IgD-negative memory B cell (primary cell): Measurements from ENCODE around the gene GUK1. TPM values are rescaled to one million over a fixed set of nuclear protein-coding genes. Genes with fewer than 3 reads are reported as not detected.

Source experiments
- H3K27ac Mint-ChIP-seq, 3 donors: one replicate each; pipeline ENCODE4 v1.8.0; 2020 to 2022; ENCODE audit warnings: mild to moderate bottlenecking in 3 of 3, mixed read lengths in 3 of 3, moderate library complexity in 1 of 3
- H3K27me3 Mint-ChIP-seq: one replicate; pipeline ENCODE4 v1.8.0; 2021; ENCODE audit warnings: mixed read lengths
- H3K36me3 Mint-ChIP-seq: one replicate; pipeline ENCODE4 v1.8.0; 2020; ENCODE audit warnings: mild to moderate bottlenecking, mixed read lengths
- H3K4me1 Mint-ChIP-seq, 3 donors: one replicate each; pipeline ENCODE4 v1.8.0; 2020 to 2022; ENCODE audit warnings: mixed read lengths in 3 of 3, mild to moderate bottlenecking in 1 of 3
- H3K4me3 Mint-ChIP-seq, 4 donors: one replicate each; pipeline ENCODE4 v1.8.0; 2020 to 2022; ENCODE audit warnings: mild to moderate bottlenecking in 4 of 4, mixed read lengths in 4 of 4, moderate library complexity in 3 of 4
- H3K9me3 Mint-ChIP-seq, 3 donors: one replicate each; pipeline ENCODE4 v1.8.0; 2020 to 2021; ENCODE audit warnings: mixed read lengths in 3 of 3, mild to moderate bottlenecking in 1 of 3
- polyA plus RNA-seq: library from polyadenylated mRNA; unstranded; fragments of 300-500 nt; fragmentation: Illumina TruSeq; gene quantifications from one replicate; pipeline ENCODE4 v1.2.3, GENCODE V29; 2021

Gene GUK1
- polyA plus RNA-seq, 1 donor from 2014 or later: 250 TPM

DNA sequence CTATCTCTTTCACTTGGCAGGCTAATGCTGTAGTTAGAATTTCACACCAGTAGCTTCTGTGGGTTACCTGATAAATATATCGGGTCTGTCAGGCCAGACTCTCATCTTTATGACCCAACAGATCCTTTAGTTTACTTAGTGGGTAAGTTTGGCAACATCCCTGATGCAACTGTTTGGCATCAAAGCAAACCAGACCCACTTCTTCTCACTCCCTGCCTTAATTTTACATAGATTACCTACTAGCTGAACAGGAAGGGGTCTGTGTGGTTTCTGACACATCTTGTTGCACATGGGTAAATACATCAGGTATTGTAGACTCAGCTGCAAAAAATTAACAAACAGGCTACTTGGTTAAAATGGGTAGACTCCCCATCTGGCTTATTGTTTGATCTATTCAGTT is 3.2 kb upstream of the GUK1 start:
- Mint-ChIP-seq H3K27ac (peak overlapping the region in 2 of 3 donors; percentile 59 to 84), H3K4me1 (peaks cover 7 to 22% (median 17%) of the 10 kb centered on the region in 3 donors), H3K27me3 (peaks cover 2% of the 10 kb centered on the region), H3K4me3 (peak overlapping the region in 2 of 4 donors; percentile 38 to 65), H3K9me3 (no peaks in the 10 kb centered on the region), H3K36me3 (no peaks in the 10 kb centered on the region)

DNA sequence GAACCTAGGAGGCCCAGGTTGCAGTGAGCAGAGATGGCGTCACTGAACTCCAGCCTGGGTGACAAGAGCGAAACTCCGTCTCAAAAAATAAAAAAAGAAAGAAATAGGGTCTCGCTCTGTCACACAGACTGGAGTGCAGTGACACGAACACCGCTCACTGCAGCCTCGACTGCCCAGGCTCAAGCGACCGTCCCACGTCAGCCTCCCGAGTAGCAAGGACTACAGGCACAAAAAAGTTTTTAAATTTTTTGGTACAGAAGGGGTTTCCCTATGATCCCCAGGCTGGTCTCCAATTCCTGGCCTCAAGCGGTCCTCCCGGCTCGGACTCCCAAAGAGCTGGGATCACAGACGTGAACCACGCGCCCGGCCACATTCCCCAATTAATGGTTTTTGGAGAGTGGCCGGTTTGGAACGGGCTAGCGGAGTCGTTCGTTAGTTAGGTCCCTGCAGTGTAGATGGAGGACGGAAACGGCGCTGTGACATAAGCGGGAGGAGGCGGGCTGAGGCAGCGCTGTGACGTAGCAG is 611 bp upstream of the GUK1 start:
- H3K27me3 Mint-ChIP-seq: peaks cover 2% of the 10 kb centered on the region
- H3K9me3 Mint-ChIP-seq: no peaks in the 10 kb centered on the region
- peak overlapping the region; percentile 88 to 100 (median 99) for H3K27ac Mint-ChIP-seq
- no peaks in the 10 kb centered on the region for H3K36me3 Mint-ChIP-seq
- peak overlapping the region; percentile 84 to 98 (median 96) for H3K4me3 Mint-ChIP-seq
- peaks cover 7 to 35% (median 30%) of the 10 kb centered on the region in 3 donors for H3K4me1 Mint-ChIP-seq

DNA sequence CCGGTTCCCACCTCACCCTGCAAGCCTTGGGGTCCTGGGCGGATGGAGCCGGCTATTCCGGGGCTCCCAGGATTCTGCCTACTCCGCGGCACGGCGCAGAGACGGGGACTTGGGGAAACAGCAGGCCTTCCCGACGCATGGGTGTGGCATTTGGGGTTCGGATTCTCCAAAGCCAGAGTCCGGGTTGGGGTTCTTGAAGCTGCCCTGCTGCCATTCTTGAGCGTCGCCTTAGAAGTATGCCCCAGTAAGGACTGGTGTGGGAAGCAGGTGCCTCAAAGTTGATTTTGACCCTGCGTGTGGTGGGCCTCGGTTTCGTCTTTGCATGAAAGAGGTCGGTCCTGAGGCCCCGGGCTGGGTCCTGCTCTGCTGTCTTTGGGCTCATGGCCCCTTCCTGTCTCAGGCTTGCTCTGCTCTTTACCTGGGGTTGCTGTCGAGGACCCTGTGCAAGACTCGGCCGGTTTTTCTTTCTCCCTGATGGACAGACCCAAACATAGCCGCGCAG is 696 bp downstream of the GUK1 start:
- H3K4me3 Mint-ChIP-seq: peak overlapping the region; percentile 84 to 98 (median 96)
- no peaks in the 10 kb centered on the region for H3K36me3 Mint-ChIP-seq
- peaks cover 2% of the 10 kb centered on the region for H3K27me3 Mint-ChIP-seq
- H3K4me1 Mint-ChIP-seq: peaks cover 7 to 38% (median 30%) of the 10 kb centered on the region in 3 donors
- peak overlapping the region; percentile 84 to 99 (median 88) for H3K27ac Mint-ChIP-seq
- H3K9me3 Mint-ChIP-seq: no peaks in the 10 kb centered on the region

DNA sequence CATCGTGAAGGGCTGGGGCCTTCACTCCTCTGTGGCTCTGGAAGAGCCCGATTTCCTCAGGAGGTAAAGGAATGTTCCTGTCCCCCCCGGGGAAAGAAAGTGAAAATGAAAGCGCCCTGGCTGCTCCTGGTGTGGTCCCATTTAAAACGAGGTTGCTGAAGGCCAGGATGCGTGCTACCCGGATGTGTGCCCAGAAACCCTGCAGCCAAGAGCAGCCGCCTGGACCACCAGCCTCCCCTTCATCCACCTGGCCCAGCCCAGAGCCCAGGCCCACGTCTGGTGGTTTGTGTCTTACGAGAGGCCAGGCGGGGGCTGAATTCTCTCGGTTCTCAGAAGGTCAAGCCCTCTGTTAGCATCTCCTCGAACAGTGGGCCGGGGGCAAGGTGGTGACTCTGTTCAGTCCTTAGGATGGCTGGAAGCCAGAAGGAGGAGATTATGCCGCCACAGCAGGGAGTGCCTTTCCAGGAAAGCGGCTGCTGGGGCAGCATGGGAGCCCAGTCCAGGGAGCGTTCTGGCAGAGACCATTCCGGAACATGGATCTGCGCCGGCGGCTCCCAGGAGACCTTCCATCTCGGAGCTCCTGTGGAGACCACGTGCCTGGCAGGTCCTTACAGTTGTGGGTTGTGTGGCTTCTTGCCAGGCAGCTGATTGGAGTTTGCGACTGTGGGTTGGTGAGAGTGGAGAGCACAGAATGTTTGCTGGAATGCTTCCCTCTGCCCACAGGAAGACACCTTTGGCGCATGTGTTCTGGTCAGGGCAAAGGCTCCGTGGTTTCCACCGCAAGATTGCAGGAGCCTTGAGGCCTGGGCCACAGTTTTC is 1.4 kb downstream of the GUK1 start:
- H3K27ac Mint-ChIP-seq: peak overlapping the region; percentile 84 to 99 (median 88)

DNA sequence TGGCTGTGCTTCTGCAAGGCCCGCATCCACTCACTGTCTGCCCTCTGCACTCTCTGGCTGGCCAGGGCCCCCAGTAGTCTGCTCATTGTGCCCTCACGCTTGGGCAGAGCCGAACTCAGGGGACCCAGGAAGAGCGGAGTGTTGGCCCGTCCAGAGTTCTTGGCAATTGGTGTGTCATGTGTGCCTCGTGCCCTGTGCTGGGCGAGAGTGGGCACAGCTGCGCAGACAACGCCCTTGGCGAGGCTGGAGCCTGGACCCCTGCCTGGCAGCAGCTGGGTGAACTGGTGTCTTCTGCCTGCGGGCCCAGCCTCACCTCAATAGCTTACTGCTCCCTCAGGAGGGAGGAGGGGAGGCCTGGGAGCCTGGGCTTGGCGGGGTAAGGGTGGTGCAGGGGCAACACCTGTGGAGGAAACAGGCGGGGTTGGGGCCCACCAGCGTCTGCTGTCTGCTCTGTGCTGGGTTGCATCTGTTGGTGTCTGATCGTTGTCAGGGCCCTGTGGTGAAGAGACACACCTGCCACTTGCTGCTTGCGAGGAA is 2.1 kb downstream of the GUK1 start:
- Mint-ChIP-seq H3K27me3 (no peaks in the 10 kb centered on the region), H3K27ac (no peak overlapping the region), H3K9me3 (no peaks in the 10 kb centered on the region), H3K4me3 (peak overlapping the region in 3 of 4 donors; percentile 48 to 84 (median 51)), H3K4me1 (peaks cover 7 to 30% (median 24%) of the 10 kb centered on the region in 3 donors), H3K36me3 (no peaks in the 10 kb centered on the region)

More for the DNA sequence above, 1.4 kb downstream of the GUK1 start:
- peak overlapping the region; percentile 84 to 98 (median 96) for H3K4me3 Mint-ChIP-seq
- H3K9me3 Mint-ChIP-seq: no peaks in the 10 kb centered on the region
- no peaks in the 10 kb centered on the region for H3K36me3 Mint-ChIP-seq
- no peaks in the 10 kb centered on the region for H3K27me3 Mint-ChIP-seq
- peaks cover 7 to 37% (median 30%) of the 10 kb centered on the region in 3 donors for H3K4me1 Mint-ChIP-seq

DNA sequence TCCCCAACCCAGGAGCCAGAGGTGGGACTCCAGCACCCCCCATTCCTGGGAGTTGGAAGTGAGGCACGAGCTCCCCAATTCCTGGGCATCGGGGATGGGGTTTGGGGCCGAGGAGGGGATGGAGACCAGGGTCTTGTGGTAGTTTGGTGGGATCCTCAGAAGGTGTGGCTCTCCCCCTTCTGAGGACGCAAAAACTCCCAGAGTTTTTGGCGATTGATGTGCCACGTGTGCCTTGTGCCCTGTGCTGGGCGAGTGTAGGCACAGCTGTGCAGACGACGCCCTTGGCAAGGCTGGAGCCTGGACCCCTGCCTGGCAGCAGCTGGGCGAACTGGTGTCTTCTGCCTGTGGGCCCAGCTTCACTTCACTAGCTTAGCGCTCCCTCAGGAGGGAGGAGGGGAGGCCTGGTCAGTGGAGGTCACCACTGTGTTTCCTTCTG is 2.6 kb downstream of the GUK1 start:
- Mint-ChIP-seq H3K9me3 (no peaks in the 10 kb centered on the region), H3K36me3 (no peaks in the 10 kb centered on the region), H3K4me3 (peak overlapping the region in 3 of 4 donors; percentile 12 to 60 (median 54)), H3K27ac (no peak overlapping the region), H3K27me3 (no peaks in the 10 kb centered on the region), H3K4me1 (peaks cover 7 to 28% (median 23%) of the 10 kb centered on the region in 3 donors)

DNA sequence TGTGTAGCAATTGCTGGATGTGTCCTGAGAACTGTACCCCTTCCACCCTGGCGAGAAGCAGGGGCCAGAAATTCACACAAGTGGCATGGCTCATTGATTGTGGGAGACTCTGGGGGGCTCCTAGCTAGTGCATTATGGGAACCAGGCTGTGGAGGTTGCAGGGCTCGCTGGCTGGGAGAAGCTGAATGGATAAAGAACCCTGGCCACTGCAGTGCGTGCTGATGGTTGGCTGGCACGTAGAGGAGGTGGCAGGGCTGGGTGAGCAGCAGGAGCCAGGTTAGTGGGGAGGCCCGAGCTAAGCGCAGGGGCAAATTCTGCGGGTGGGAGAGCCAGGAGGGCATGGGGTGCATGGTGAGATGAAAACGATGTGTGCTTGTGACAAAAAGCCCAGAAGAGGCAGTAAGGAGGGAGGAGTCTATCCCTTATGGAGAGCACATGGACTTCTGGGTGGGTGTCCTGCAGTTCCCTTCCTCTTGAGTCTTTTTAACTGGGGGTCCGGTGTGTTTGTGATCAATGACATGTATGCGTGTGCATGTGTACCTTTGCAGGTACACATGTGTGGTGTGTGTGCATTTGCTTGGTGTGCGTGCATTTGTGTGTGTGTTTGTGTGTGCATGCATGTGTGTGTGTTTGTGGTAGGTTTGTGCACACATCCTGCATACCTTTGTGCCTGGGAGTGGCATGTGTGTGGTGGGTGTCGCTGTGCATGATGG is 3.6 kb downstream of the GUK1 start:
- H3K36me3 Mint-ChIP-seq: no peaks in the 10 kb centered on the region
- no peaks in the 10 kb centered on the region for H3K27me3 Mint-ChIP-seq
- H3K9me3 Mint-ChIP-seq: no peaks in the 10 kb centered on the region
- peaks cover 0 to 22% (median 17%) of the 10 kb centered on the region in 3 donors for H3K4me1 Mint-ChIP-seq
- H3K27ac Mint-ChIP-seq: peak overlapping the region in 2 of 3 donors; percentile 59 to 84
- H3K4me3 Mint-ChIP-seq: peak overlapping the region in 3 of 4 donors; percentile 54 to 73 (median 60)

DNA sequence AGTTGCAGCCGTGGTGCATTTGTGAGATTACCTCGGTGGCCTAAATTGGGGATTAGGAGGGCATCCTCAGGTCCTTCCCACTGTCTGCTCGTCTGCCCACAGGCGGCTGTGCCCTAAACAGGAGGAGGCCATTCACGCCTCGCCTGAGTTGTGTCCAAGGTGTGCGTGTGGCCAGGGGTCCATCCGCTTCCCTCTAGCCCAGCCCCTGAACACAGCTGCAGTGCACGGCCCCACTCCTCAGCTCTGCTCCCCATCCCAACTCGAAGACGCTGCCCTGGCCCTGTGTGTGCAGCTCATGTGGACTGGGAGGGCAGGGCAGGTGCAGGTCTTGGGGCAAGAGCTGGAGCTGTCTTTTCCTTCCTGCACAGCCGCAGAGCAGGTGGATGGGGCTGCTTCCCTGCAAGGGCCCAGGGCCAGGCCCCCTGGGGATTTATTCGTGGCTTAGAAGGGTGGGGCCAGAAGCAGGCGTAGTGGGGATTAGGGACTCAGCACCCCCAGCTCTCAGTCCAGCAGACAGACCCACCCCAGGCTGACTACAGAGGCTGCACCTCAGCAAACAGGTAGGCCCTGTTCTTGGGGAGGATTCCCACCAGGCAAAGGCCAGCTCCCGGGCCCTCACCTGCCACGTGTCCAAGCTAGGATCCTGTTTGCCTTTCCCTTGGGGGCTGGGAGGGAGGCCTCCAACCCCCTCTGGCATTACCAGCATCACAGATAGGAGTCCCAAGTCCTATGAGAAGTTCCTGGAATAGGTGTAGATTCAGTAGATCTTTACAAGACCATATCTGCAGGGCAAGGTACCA is 4.3 kb downstream of the GUK1 start:
- H3K4me1 Mint-ChIP-seq: peaks cover 0 to 22% (median 17%) of the 10 kb centered on the region in 3 donors
- H3K4me3 Mint-ChIP-seq: peak overlapping the region in 2 of 4 donors; percentile 45 to 54
- H3K27me3 Mint-ChIP-seq: no peaks in the 10 kb centered on the region
- peak overlapping the region in 1 of 3 donors; percentile 59 for H3K27ac Mint-ChIP-seq
- H3K36me3 Mint-ChIP-seq: no peaks in the 10 kb centered on the region
- no peaks in the 10 kb centered on the region for H3K9me3 Mint-ChIP-seq

DNA sequence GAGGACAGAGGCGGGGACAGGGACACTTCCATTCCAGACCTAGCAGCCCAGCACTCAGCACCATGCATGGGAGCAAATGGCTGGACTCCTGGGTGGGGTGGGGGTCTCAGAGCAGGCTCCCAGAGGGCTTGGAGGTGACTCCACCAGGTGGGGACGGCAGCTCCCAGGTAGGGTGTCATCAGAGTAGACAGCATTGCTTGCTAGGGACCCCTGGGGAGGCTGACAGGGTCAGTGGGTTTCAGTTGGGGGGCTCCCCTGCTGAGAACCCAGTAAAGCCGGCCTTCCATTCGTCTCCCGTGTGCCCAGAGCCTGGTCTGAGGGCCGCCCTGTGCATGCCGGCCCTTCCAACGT is 4.9 kb downstream of the GUK1 start:
- H3K9me3 Mint-ChIP-seq: no peaks in the 10 kb centered on the region

DNA sequence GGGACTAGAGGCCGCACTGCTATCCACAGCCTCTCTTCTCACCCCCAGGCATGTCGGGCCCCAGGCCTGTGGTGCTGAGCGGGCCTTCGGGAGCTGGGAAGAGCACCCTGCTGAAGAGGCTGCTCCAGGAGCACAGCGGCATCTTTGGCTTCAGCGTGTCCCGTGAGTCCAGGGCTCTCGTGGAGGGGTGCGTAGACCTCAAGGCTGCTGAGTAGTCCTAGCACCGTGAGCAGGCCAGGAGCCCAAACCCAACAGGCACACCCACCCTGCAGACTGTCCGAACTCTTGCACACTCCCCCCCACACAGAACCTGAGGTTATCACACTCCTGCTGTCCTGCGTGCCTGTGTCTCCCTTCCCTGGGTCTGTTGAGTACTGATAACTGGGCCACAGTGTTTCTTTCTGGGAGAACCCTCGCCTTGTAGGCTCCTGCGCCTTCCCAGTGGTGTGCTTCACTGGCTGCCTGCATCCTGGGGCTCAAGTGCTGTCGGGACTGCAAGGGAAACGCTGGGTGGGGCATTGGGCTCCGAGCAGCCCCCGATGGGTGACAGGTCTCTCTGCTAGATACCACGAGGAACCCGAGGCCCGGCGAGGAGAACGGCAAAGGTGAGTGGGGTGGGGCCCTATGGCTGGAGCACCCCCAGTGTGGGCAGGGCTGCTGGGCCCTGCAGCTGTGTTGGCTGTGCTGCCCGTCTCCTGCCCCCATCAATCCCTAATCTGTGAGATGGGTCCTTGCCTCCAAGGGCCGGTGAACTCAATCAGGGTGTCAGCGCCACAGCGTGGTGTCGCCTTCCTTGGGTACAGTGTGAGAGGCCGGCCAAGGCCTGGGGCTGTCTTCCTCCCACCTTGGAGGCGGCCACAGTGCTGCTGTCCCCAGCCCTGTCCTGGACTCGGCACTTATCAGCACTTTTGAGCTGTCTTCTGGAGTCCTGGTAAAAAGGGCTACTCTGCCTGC is 5.7 kb downstream of the GUK1 start:
- no peak overlapping the region for H3K4me3 Mint-ChIP-seq
- no peaks in the 10 kb centered on the region for H3K27me3 Mint-ChIP-seq
- no peak overlapping the region for H3K27ac Mint-ChIP-seq
- H3K36me3 Mint-ChIP-seq: no peaks in the 10 kb centered on the region
- H3K9me3 Mint-ChIP-seq: no peaks in the 10 kb centered on the region
- H3K4me1 Mint-ChIP-seq: peaks cover 0 to 19% (median 15%) of the 10 kb centered on the region in 3 donors

More for the DNA sequence above, 4.9 kb downstream of the GUK1 start:
- peak overlapping the region in 1 of 4 donors; percentile 42 for H3K4me3 Mint-ChIP-seq
- peaks cover 0 to 19% (median 15%) of the 10 kb centered on the region in 3 donors for H3K4me1 Mint-ChIP-seq
- H3K27me3 Mint-ChIP-seq: no peaks in the 10 kb centered on the region
- no peaks in the 10 kb centered on the region for H3K36me3 Mint-ChIP-seq
- H3K27ac Mint-ChIP-seq: no peak overlapping the region

DNA sequence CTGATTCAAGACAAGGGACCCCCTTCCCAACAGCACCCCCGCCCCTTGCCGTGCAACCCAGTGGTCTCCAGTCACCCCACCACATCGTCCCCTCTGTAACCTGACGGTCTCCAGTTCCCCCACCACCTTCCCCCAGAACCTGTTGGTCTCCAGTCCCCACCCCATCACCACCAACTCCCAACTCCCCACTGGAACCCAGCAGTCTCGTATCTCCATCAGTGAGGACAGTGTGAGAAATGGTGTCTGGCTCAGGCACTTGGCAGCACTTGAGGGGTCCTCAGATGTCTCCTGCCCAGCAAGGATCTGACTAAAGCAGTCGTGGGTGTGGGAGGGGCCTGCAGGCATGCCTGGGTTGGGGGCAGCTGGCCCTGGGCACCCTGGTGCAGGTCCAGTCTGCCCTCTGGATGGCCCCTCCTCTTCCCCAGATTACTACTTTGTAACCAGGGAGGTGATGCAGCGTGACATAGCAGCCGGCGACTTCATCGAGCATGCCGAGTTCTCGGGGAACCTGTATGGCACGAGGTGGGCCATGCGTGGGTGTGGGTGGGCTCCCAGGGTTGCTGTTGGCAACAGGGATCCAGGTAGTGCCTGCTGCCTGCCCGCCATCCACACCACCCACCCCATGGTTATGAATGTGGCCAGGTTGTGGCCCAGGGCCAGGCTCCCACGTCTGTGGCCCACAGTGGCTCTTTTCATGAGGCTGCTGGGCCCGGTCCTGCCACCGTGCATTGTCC is 6.5 kb downstream of the GUK1 start:
- H3K4me1 Mint-ChIP-seq: peaks cover 0 to 15% (median 12%) of the 10 kb centered on the region in 3 donors
- no peak overlapping the region for H3K27ac Mint-ChIP-seq
- H3K9me3 Mint-ChIP-seq: no peaks in the 10 kb centered on the region
- H3K4me3 Mint-ChIP-seq: no peak overlapping the region
- no peaks in the 10 kb centered on the region for H3K27me3 Mint-ChIP-seq
- H3K36me3 Mint-ChIP-seq: no peaks in the 10 kb centered on the region

DNA sequence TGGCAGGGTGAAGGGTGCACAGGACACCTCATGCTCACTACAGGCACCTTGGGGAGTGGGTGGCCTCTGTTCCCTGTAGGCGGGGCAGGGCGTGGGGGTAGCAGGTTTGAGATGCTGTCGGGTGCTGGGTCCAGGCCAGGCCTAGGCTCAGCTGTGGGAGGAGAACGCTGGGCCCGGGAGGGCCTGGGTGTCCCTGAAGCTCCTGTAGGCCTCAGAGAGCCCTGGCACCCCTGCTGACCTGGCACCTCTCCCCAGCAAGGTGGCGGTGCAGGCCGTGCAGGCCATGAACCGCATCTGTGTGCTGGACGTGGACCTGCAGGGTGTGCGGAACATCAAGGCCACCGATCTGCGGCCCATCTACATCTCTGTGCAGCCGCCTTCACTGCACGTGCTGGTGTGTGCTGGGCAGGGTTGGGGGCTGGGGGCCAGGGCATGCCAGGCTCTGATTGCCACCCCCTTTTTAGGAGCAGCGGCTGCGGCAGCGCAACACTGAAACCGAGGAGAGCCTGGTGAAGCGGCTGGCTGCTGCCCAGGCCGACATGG is 7.1 kb downstream of the GUK1 start:
- H3K27ac Mint-ChIP-seq: no peak overlapping the region
- no peaks in the 10 kb centered on the region for H3K36me3 Mint-ChIP-seq
- no peak overlapping the region for H3K4me3 Mint-ChIP-seq
- no peaks in the 10 kb centered on the region for H3K27me3 Mint-ChIP-seq
- H3K4me1 Mint-ChIP-seq: peaks cover 0 to 15% (median 12%) of the 10 kb centered on the region in 3 donors
- H3K9me3 Mint-ChIP-seq: no peaks in the 10 kb centered on the region
